RCC 7860 (cell line): ENCODE results near the gene WDR87.
"Not testable (repeated sequence)": the region's sequence is repeated elsewhere in the genome, so short reads cannot be mapped to it uniquely, and the experiment has no call there.

Experiments
- DNase-seq: peaks from one replicate; pipeline ENCODE4 v3.0.0-alpha.2; 2015; ENCODE audit warnings: low spot score
- FAIRE-seq: peaks from 2 replicates; lab custom pipeline; 2012; peaks lifted over from hg19 to GRCh38; lab: Jason Lieb, UNC

Gene WDR87

DNA sequence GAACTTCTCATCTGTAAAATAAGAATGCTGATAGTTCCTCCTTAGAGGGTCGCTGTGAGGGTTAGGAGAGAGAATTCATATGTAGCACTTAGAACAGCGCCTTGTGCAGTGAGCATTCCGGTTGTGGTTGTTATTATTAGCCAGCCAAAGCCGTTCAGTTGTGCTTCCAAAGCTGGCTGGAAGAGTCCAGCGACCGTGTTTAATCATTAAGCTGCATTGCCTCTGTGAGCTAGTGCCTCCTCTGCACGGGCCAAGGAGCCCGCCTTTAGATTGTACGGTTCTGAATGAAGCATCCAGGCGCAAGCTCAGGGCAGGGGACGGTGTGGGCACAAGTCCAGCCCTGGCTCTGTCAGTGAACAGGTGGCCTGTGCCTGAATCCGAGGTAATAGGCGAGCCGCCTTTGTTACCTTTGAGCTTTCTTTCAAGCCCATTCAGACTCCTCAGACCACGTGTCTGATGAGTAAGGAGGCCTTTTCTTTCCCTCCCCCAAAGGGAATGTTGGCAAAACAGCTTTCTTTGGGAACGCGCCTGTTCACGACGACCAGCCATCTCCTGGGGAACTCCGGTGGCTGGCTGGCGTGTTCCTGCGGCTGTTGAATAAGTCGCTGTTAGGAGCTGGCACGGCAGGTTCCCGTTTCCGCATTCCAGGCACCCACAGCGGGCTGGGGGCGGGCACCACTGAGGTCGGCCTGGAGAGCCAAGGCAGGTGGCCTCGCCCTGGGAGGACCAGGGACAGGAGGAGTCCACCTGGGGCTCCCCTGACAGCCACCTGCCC, 25.7 kb upstream of the WDR87 start:
- DNase-seq: peak; percentile 92
- peak; percentile 92 for FAIRE-seq

DNA sequence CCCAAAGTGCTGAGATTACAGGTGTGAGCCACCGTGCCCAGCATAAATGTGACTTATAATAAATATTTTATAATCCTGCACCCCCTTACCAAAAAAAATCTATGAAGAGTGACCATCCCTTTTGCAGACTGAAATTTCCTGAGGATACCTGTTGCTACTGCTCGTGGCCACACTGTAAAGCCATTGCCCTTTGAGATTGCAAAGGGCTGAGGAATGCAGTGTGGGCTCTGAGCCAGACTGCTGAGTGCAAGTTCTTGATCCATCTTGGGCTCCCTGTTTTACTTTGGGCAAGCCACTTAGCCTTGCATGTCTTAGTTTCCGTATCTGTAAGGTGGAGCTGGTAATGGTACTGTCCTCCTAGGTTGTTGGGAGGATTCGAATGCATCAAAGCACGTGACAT, 24.0 kb upstream of the WDR87 start:
- peak; percentile 27 for DNase-seq

DNA sequence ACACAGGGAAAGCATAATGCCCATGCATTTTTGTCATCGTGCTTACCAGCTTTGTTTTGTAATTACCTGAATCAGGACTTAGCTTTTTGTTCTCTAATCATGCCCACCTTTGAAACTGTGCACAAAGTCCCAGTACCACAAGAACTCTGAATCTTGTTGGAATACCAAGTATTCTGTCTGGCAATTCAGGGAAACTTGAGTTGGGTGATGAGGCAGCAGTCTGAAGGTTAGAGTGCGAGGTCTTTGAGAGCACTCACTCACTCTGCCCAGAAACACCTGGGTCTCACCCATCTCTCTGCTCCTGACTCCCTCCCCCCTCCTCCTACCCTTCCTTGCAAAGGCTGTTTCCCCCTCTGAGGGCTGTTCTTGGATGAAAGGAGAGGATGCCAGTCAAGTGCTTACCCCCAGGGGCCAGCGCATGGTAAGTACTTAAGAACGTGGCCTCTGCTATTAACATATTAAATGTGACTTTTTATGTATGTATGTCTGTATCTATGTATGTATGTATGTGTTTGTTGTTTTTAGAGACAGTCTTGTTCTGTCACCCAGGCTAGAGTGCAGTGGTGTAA, 23.0 kb upstream of the WDR87 start:
- no peak for FAIRE-seq
- DNase-seq: no peak

More for the DNA sequence above, 24.0 kb upstream of the WDR87 start:
- no peak for FAIRE-seq

DNA sequence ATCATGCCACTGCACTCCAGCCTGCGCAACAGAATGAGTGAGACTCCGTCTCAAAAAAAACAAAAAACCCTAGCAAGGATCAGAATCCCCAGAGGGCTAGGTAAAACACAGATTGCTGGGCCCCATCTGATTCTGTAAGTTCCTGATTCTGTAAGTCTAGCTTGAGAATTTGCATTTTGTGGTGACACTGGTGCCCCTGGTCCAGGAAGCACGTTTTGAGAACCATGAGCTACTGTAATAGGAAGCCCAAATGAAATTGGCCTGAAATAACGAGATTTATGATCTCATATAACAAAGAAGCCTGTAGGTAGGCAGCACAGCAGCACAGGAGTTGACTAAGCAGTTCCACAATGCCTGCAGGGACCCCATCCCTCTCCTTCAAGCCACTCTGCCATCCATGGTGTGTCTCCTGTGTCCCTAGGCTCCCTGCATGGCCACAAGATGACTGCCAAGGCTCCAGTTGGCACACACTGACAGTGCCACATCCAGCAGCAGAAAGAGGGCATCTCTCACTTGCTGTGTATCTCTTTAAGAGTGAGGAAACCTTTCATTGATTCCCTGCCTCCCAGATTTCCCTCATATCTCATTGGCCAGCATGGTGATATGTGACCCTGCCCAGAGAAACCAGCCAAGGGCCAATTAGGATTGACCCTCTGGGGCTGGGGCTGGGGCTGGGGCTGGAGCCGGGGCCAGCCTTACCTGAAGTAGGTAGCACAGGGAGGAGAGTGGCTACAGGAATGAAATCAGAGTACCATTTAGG, 22.3 kb upstream of the WDR87 start:
- no peak for DNase-seq
- no peak for FAIRE-seq

DNA sequence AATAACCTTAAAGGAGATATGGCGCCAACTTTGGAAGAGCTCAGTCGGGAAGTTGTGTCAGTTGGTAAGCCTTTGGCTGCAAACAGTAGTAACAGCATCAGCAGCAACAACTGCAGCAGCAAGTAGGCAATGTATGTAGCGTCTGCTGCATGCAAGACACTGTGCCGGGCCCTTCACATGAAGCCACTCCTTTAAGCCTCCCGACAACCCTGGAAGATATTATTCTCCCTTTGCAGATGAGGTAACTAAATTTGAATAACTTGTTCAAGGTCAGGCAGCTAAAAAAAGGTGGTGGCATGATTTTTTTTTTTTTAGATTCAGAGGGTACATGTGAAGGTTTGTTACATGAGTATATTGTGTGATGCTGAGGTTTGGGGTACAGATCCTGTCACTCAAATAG, 20.3 kb upstream of the WDR87 start:
- DNase-seq (no peak), FAIRE-seq (no peak)

DNA sequence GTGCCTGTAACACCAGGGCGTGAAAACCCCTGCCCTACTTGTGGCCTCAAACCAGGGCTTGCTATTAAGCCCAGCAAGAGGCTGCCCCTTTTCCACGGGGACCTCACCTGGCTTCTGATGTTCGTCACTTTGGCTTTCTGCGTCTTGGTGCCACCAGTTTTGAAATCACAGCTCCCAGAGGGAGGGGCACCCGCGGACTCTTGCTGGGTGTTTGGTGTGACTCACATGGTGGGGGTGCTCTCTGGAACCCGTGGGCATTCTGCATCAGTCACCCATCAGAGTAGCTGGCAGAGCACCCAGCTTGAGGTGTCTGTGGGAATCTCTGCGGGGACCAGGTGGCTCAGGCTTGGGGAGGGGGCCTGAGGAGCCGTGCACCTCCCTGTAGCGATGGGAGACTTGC, 19.9 kb upstream of the WDR87 start:
- FAIRE-seq (no peak), DNase-seq (no peak)

DNA sequence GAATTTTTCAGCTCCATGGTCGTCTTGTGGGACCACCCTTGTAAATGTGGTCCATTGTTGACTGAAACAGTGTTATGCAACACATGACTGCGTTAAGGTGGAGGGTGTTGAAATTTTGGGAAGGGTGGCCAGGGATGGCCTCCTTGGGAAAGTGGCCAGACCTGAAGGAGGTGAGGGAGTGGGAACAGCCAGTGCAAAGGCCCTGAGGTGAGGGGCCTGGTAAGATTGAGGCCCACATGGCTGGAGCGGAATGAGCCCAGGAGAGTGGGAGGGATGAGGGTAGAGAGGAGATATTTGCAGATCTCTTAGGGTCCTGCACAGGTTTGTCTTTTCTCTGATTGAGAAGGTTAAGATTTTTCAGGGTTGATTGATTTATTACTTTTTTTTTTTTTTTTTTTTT, 18.8 kb upstream of the WDR87 start:
- DNase-seq: no peak
- no peak for FAIRE-seq

DNA sequence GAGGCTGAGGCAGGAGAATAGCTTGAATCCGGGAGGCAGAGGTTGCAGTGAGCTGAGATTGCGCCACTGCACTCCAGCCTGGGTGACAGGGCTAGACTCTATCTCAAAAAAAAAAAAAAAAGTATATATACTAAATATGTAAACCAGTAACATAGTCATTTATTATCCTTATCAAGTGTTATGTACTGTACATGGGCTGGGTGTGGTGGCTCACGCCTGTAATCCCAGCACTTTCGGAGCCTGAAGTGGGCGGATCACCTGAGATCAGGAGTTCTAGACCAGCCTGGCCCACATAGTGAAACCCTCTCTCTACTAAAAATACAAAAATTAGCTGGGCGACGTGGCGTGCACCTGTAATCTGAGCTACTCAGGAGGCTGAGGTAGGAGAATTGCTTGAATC, 18.2 kb upstream of the WDR87 start:
- FAIRE-seq, DNase-seq: not testable (repeated sequence)

DNA sequence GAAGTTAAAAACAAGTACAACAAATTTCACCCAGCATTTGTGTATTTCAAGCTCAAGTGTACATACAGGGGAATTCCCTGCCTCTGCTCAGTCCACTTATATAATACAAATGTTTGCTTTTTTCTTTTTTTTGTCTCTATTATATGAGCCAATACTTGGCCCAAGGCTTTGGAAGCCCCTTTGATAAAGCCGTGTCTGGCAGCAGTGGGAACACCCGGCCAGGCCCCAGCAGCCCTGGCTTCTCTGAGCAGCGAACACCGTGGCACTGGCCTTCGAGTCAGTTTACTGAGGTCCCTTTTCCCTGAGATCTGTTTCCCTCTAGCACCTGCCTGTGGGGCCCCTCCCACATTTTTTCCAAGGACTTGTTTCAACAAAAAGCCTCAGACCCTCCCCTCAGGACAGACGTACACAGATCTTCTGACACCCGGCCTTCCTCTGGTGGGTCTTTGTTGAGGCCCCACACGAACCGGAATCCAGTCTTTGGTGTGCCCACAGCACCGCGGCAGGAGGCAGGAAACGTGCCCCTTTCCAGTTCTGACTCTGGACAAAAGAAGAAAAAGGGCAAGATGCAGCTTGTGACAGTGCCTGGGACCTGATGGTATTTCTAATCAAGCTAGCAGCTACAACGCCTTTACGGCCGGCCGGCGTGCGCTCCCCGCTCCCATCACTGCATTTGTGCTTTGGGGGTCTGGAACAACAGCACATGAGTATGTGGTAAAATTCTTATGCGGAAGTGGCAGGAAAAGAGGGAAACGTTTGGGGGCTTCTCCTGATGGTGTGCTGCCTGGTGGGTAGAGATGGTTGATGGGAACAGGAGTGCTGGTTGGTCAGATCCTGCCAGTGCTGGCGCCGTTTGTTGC, 14.4 kb upstream of the WDR87 start:
- FAIRE-seq: no peak
- no peak for DNase-seq

DNA sequence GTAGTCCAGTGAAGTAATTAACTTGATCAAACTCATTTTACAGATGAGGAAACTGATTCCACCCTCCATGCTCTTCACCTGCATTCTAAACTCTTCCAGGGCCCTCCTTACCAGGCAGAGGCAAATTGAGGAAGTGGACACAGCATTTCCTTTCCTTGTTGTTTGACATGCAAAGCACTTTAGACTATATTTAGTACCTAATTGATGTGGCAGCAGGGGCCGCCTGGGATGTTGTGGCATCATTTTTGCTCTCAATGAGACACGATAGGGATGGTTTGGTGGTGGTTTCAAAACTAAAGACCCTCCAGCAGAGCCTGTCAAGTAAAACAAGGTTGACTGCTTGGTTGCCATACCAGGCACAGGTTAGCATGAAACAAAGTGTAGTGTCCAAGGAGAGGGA, 8.5 kb upstream of the WDR87 start:
- FAIRE-seq (no peak), DNase-seq (no peak)

DNA sequence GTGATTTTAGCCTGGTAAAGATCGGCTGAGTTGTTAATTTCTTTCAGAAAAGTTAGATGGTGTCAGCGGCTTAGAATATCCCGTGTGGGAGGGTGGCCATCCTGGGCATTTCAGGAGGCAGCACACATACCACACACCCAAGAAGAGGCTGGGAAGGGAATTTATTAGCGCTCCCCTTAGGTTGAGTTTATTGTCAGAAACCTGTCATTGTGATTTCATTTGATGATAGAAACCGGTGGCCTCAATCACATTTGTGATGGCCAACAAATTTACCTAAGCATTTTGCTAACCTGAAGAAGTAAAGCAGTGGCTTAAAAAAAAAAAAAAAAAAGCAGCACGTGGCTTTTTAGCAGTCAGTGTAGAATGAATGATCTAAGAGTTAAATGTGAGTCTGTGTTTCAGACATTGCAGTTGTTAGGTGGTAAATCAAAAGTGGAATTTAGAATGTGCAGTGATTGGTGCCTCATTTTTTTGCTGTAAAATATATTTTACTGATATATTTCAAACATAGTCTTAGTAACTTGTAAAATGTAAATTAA, 3.3 kb upstream of the WDR87 start:
- FAIRE-seq: no peak

DNA sequence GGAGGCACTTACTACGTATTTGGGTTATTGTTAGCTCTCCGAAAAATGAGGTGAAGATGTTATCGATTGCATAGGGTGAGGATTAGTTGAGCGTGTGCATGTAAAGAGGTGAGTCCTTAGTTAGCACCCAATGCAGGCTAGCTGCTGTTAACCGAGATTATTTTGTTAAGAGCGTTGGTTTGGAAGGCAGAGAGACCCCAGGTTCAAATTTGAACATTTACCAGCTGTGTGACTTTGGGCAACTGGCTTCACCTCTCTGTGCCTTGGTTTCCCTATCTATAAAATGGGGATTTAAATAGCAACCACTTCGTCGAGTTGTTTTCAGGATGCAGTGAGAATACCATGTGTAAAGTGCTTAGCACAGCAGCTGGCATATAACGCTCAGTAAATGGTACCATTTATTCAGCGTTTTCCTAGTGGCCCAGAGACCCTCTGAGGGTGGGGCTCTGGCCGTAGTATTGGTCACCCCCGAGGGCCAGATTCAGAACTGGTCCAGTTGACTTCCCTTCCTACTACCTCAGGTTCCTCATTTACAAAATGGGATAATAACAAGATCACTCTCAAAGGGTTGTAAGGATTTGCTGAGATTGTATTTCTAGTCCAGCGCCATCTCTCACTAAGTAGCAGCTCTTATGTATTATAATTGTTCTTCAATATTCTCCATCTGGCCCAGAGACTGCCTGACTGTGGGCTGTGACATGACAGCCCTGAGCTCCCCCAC, 1.5 kb upstream of the WDR87 start:
- DNase-seq (no peak), FAIRE-seq (no peak)

More for the DNA sequence above, 3.3 kb upstream of the WDR87 start:
- DNase-seq: no peak

DNA sequence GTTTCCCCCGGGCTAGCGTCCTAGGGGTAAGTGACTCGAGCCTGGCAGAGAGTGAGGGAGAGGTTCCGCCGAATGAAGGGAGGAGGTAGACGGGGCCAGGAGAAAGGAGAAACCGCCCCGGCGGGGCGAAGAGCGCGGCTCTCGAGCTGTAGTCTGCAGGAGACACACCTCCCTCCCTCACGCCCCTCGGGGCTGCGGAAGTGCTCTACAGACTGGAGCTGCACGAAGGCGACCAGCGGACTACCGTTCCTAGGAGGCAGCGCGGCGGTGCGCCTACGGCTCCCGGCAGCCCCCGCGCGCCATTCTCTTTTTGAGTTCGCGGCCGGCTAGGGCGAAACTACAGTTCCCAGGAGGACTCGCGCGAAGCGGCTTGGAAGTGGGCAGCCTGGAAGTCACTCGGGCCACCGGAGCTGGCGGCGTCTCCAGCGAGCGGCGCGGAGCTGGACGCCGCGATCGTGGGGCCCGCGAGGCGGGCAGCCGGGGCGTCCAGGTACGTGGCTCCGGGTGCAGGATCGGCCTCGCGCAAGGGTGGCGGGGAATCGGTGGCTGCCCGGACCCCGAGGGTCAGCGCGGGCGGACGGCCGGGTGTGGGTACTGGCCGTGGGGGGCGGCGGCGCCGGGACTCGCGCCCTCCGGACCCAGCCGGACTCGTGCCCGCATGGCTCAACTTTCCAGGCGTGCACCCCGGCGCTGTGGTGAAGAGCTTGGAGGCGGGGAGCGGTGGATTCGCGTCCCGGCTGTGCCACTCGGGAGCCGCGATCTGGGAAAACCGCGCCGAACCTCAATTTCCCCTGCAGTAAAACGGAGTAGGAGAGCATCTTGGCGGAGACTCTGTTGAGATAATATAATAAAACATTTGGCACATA, 708 bp upstream of the WDR87 start, which contains the start of gene SIPA1L3:
Gene SIPA1L3, plus strand, starts transcription at position 340 of the 866 bp plus-strand sequence. CDS start 174,358 bp downstream, outside the sequence.
- peak; percentile 87 for DNase-seq
- no peak for FAIRE-seq

DNA sequence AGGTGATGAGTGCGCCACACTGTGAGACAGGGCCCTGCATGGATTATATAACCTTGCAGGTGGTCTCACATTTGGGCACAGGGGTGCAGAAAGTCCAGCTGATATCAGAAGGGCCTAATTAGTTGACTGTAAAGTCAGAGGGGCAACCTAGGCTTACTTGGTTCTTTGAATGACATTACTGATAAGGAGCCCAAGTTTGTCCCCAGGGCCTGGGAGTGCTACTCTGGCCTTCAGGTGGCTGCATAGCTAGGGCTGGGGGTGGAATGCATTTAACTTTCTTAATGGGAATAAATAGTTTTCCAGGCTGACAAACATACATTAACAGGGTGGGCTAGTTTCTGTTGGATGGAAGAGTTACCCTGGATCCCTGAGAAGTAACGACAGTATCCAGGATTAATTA, 3.3 kb downstream of the WDR87 start:
- no peak for FAIRE-seq

DNA sequence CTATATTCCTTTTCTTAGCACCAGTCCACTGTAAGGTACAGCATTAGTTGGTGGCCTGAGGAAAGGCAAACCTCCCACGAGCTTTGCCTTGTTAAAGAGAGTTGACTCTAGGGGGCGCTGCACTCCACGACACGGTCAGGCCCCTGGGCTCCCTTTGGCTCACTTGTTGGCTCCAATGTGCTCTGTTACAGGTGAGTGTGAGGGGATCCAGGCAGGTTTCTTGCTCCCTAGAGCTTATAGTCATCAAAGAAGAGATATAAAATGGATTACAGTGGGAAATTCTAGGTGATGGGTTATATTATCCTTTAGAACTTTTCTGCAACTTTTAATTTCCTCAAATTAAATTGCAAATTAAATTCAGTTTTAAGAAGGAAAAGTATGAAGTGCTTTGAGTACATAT, 3.7 kb downstream of the WDR87 start:
- no peak for FAIRE-seq
- DNase-seq: peak; percentile 59

More for the DNA sequence above, 3.3 kb downstream of the WDR87 start:
- no peak for DNase-seq

DNA sequence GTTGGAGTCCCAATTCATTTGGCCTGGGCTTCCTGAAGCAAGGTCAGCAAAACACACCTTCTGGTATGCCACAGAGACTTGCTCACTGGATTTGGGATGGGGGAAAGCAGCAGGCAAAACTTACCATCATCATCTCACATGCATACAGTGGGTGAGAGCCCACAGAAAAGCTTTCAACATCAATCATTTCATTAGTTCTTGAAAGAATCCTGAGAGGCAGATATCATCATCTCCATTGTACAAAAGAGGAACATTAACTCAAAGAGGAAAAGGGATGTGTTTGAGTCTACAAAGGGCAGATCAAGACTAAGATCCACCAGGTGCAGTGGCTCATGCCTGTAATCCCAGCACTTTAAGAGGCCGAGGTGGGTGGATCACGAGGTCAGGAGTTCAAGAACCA, 6.4 kb downstream of the WDR87 start:
- no peak for DNase-seq
- no peak for FAIRE-seq

DNA sequence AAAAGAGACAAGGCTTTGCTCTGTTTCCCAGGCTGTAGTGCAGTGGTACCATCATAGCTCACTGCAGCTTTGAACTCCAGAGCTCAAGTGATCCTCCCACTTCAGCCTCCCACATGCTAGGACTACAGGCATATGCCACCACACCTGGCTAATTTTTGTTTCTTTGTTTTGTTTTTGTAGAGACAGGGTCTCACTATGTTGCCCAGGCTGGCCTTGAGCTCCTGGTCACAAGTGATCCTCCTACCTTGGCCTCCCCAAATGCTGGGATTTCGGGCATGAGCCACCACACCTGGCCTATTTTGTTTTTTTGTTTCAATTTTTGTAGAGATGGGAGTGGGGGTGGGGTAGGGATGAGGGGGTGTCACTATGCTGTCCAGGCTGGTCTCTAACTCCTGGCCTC, 6.9 kb downstream of the WDR87 start:
- FAIRE-seq: no peak
- no peak for DNase-seq

DNA sequence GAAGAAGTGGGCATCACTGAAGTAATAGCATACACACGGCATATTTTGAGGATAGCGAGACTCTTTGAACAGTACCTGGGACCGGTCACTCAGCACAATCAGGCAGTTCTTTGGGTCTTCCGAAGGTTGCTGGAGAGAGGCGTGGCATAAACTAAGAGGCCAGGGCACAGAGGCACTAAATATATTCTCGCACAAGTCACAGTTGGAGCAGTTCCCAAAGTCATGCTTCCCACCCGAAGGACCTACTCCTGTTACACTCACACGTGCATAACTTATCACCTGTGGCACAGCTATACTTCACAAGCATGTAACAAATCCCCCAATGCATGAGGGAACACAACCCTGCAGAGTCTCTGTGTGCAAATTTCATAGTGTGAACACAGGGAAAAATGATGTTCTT, 10.2 kb downstream of the WDR87 start:
- no peak for FAIRE-seq
- no peak for DNase-seq
